GM23338 (cell line): Measurements from ENCODE around the gene NUTF2. TPM values are rescaled to one million over a fixed set of nuclear protein-coding genes. Genes with fewer than 3 reads are reported as not detected.

Experiments
- ATAC-seq: fragments of 200-7000 bp; cut with Tn5 transposase; 3 replicates; pipeline ENCODE4 v1.9.1; 2020
- DNase-seq: peaks from one replicate; pipeline ENCODE4 v3.0.0-alpha.2; 2015; ENCODE audit warnings: low spot score
- H2AFZ ChIP-seq: fragments of 200-600 bp; sonication (generic); 2 replicates; pipeline ENCODE4 v1.8.0; 2016; ENCODE audit warnings: antibody characterized with exemption, mild to moderate bottlenecking, moderate library complexity
- H3F3A ChIP-seq: fragments of 200-600 bp; sonication (generic); replicated peaks from 2 replicates; pipeline ENCODE4 v1.8.0; 2017; ENCODE audit warnings: antibody characterized with exemption, mixed run types, low read depth
- H3K27ac ChIP-seq: fragments of 200-600 bp; sonication (generic); 2 replicates; pipeline ENCODE4 v1.6.1; 2016; ENCODE audit warnings: low read depth
- H3K27me3 ChIP-seq: fragments of 200-600 bp; sonication (generic); 2 replicates; pipeline ENCODE4 v1.8.0; 2016; ENCODE audit warnings: mild to moderate bottlenecking, mixed run types, moderate library complexity; ENCODE audit not compliant: insufficient read depth
- H3K36me3 ChIP-seq: fragments of 200-600 bp; sonication (generic); 2 replicates; pipeline ENCODE4 v1.8.0; 2016; ENCODE audit warnings: mild to moderate bottlenecking; ENCODE audit not compliant: insufficient read depth
- H3K4me1 ChIP-seq: fragments of 200-600 bp; sonication (generic); 2 replicates; pipeline ENCODE4 v1.8.0; 2016; ENCODE audit warnings: mild to moderate bottlenecking, moderate library complexity; ENCODE audit not compliant: insufficient read depth
- H3K4me2 ChIP-seq: fragments of 200-600 bp; sonication (generic); 2 replicates; pipeline ENCODE4 v1.7.1; 2017; ENCODE audit warnings: mixed run types
- H3K4me3 ChIP-seq: fragments of 200-600 bp; sonication (generic); 2 replicates; pipeline ENCODE4 v1.6.1; 2016; ENCODE audit warnings: mixed run types
- H3K79me2 ChIP-seq: fragments of 200-600 bp; sonication (generic); replicated peaks from 2 replicates; pipeline ENCODE4 v1.8.0; 2017; ENCODE audit warnings: mild to moderate bottlenecking; ENCODE audit not compliant: insufficient read depth
- H3K9me2 ChIP-seq: fragments of 200-600 bp; sonication (generic); 2 replicates; pipeline ENCODE4 v1.8.0; 2017; ENCODE audit not compliant: insufficient read depth
- H4K20me1 ChIP-seq: fragments of 200-600 bp; sonication (generic); replicated peaks from 2 replicates; pipeline ENCODE4 v1.8.0; 2017; ENCODE audit warnings: mild to moderate bottlenecking; ENCODE audit not compliant: insufficient read depth
- H3K27ac Mint-ChIP-seq: 2 replicates; pipeline ENCODE4 v1.8.0; 2020; ENCODE audit warnings: inconsistent platforms, mild to moderate bottlenecking, moderate library complexity, mixed read lengths
- H3K27me3 Mint-ChIP-seq: 3 replicates; pipeline ENCODE4 v1.8.0; 2022; ENCODE audit warnings: low read depth, mild to moderate bottlenecking, moderate library complexity, mixed read lengths, inconsistent platforms; ENCODE audit not compliant: insufficient read depth, poor library complexity
- H3K36me3 Mint-ChIP-seq: 3 replicates; pipeline ENCODE4 v1.8.0; 2021; ENCODE audit warnings: low read depth, mild to moderate bottlenecking, inconsistent platforms, moderate library complexity, mixed read lengths
- H3K4me1 Mint-ChIP-seq: 3 replicates; pipeline ENCODE4 v1.8.0; 2020; ENCODE audit warnings: mild to moderate bottlenecking, inconsistent platforms, mixed read lengths
- H3K4me3 Mint-ChIP-seq: 3 replicates; pipeline ENCODE4 v1.8.0; 2021; ENCODE audit warnings: moderate library complexity, mild to moderate bottlenecking, inconsistent platforms, mixed read lengths
- H3K9me3 Mint-ChIP-seq: 3 replicates; pipeline ENCODE4 v1.8.0; 2020; ENCODE audit warnings: moderate library complexity, mild to moderate bottlenecking, inconsistent platforms, mixed read lengths
- CREB1 ChIP-seq: fragments of 250-450 bp; sonication (Bioruptor Pico); IDR thresholded peaks from 2 replicates; pipeline ENCODE4 v1.5.0; 2020; ENCODE audit warnings: low read depth, mild to moderate bottlenecking, moderate library complexity
- ETS1 ChIP-seq: IDR thresholded peaks from 2 replicates; pipeline ENCODE4 v1.6.1; 2016; ENCODE audit warnings: antibody characterized with exemption
- EZH2phosphoT487 ChIP-seq: fragments of 200-600 bp; sonication (generic); IDR thresholded peaks from one replicate; pipeline ENCODE4 v1.8.1; 2018; ENCODE audit warnings: antibody characterized with exemption; ENCODE audit not compliant: unreplicated experiment
- NANOG ChIP-seq: IDR thresholded peaks from 2 replicates; pipeline ENCODE4 v1.6.1; 2016; ENCODE audit warnings: antibody characterized with exemption, borderline replicate concordance
- POLR2AphosphoS5 ChIP-seq: IDR thresholded peaks from 2 replicates; pipeline ENCODE4 v1.6.1; 2016; ENCODE audit warnings: antibody characterized with exemption, low read depth
- ZNF462 ChIP-seq: fragments of 250-450 bp; sonication (Bioruptor Pico); IDR thresholded peaks from 2 replicates; pipeline ENCODE4 v1.5.0; 2020; ENCODE audit warnings: mild to moderate bottlenecking, moderate library complexity
- polyA plus RNA-seq: library from polyadenylated mRNA; unstranded; fragments of >200 nt; fragmentation: Nextera tagmentation; extraction: Ambion mirVana; gene quantifications from 2 replicates; pipeline ENCODE4 v1.2.1, GENCODE V29; 2016
- total RNA-seq: library from RNA; depleted of rRNA; stranded (reverse); fragments of >200 nt; shearing (Covaris generic); gene quantifications from 2 replicates; pipeline ENCODE4 v1.2.3, GENCODE V29; 2014

NUTF2 gene
- total and polyA plus RNA-seq, 2 experiments from 2014 or later: 321 to 391 TPM

- H2AFZ ChIP-seq: peak overlapping the region; percentile 96
- H3K9me2 ChIP-seq: no peaks in the 10 kb centered on the region
- H3K27ac Mint-ChIP-seq: peak overlapping the region; percentile 82
- peaks cover 28% of the 10 kb centered on the region for H3K79me2 ChIP-seq
- H3K27me3 ChIP-seq: no peaks in the 10 kb centered on the region
- DNase-seq (peak; percentile 36), ATAC-seq (peak; percentile 64)
- peak overlapping the region; percentile 96 for H3K4me2 ChIP-seq
- H4K20me1 ChIP-seq: peaks cover 4% of the 10 kb centered on the region
- H3K9me3 Mint-ChIP-seq: no peaks in the 10 kb centered on the region; the same call in 2 of the 3 replicates
- TF ChIP-seq CREB1: no peak
- no peak for TF ChIP-seq ETS1
- H3K27ac ChIP-seq: no peak overlapping the region
- H3K27me3 Mint-ChIP-seq: peaks cover 14% of the 10 kb centered on the region
- peaks cover 24% of the 10 kb centered on the region for H3K36me3 ChIP-seq
- H3K4me1 ChIP-seq: peaks cover 8% of the 10 kb centered on the region; the same call in 1 of the 2 replicates
- peaks cover 30% of the 10 kb centered on the region for H3F3A ChIP-seq
- peak overlapping the region; percentile 89 for H3K4me3 Mint-ChIP-seq
- H3K4me3 ChIP-seq: peak overlapping the region; percentile 96
- peaks cover 14% of the 10 kb centered on the region for H3K4me1 Mint-ChIP-seq
- peaks cover 51% of the 10 kb centered on the region for H3K36me3 Mint-ChIP-seq
Observed at GRCh38 chr16:67873435-67874370, 27.0 kb downstream of the NUTF2 start.

GRCh38 chr16:67874372-67874771, 27.6 kb downstream of the NUTF2 start:
- peak overlapping the region; percentile 96; the same call in 1 of the 2 replicates for H3K4me3 ChIP-seq
- peaks cover 26% of the 10 kb centered on the region for H3F3A ChIP-seq
- H3K9me2 ChIP-seq: no peaks in the 10 kb centered on the region
- Mint-ChIP-seq H3K36me3 (peaks cover 53% of the 10 kb centered on the region), H3K9me3 (no peaks in the 10 kb centered on the region; the same call in 2 of the 3 replicates), H3K4me1 (peaks cover 14% of the 10 kb centered on the region), H3K4me3 (peak overlapping the region; percentile 89), H3K27ac (no peak overlapping the region), H3K27me3 (peaks cover 19% of the 10 kb centered on the region)
- H3K36me3 ChIP-seq: peaks cover 24% of the 10 kb centered on the region
- no peaks in the 10 kb centered on the region for H3K27me3 ChIP-seq
- peaks cover 4% of the 10 kb centered on the region for H4K20me1 ChIP-seq
- ATAC-seq: no peak
- no peak overlapping the region for H2AFZ ChIP-seq
- no peak overlapping the region for H3K27ac ChIP-seq
- H3K79me2 ChIP-seq: peaks cover 28% of the 10 kb centered on the region
- no peak for DNase-seq
- no peak for TF ChIP-seq NANOG
- H3K4me1 ChIP-seq: peaks cover 8% of the 10 kb centered on the region; the same call in 1 of the 2 replicates
- H3K4me2 ChIP-seq: peak overlapping the region; percentile 96; the same call in 1 of the 2 replicates

- H3K4me3 Mint-ChIP-seq: no peak overlapping the region
- peaks cover 14% of the 10 kb centered on the region for H3K4me1 Mint-ChIP-seq
- TF ChIP-seq ETS1 (no peak), ZNF462 (no peak), EZH2phosphoT487 (no peak), POLR2AphosphoS5 (no peak)
Observed at GRCh38 chr16:67877064-67877463, 30.3 kb downstream of the NUTF2 start.

More at GRCh38 chr16:67877064-67877463, 30.3 kb downstream of the NUTF2 start:
- peaks cover 25% of the 10 kb centered on the region; the same call in 1 of the 2 replicates for H3K36me3 ChIP-seq
- peaks cover 54% of the 10 kb centered on the region for H3K36me3 Mint-ChIP-seq
- no peak overlapping the region for H3K27ac Mint-ChIP-seq
- H3K9me2 ChIP-seq: no peaks in the 10 kb centered on the region
- no peak overlapping the region for H2AFZ ChIP-seq
- DNase-seq (no peak), ATAC-seq (no peak)
- peaks cover 28% of the 10 kb centered on the region for H3K79me2 ChIP-seq
- peaks cover 4% of the 10 kb centered on the region for H4K20me1 ChIP-seq
- H3K4me3 ChIP-seq: no peak overlapping the region
- peaks cover 7% of the 10 kb centered on the region for H3F3A ChIP-seq
- no peak overlapping the region for H3K4me2 ChIP-seq
- H3K27me3 ChIP-seq: no peaks in the 10 kb centered on the region
- no peak overlapping the region for H3K27ac ChIP-seq
- peaks cover 21% of the 10 kb centered on the region for H3K27me3 Mint-ChIP-seq
- no peaks in the 10 kb centered on the region for H3K9me3 Mint-ChIP-seq
- H3K4me1 ChIP-seq: peaks cover 8% of the 10 kb centered on the region; the same call in 1 of the 2 replicates
